Measurements from ENCODE around the gene SFXN2.
"Not testable (repeated sequence)": the region's sequence is repeated elsewhere in the genome, so short reads cannot be mapped to it uniquely, and the experiment has no call there.

The SFXN2 gene

GRCh38 chr10:102713814-102714620, 419 bp upstream of the SFXN2 start, which contains the start of gene ARL3:
ARL3 (minus strand) TSS chr10:102714397; CDS start chr10:102714275, 122 bp downstream.
- DNase-seq (ENCODE audit: low read depth, low spot score): peak; percentile 96

GRCh38 chr10:102715880-102716279, 1.4 kb downstream of the SFXN2 start:
- no peak for DNase-seq (ENCODE audit: low read depth, low spot score)
- peak overlapping the region; percentile 95 for H3K4me3 ChIP-seq (ENCODE audit: low read length)

More at GRCh38 chr10:102713814-102714620, 419 bp upstream of the SFXN2 start, which contains the start of gene ARL3:
- peak within 1 kb of the TSS; percentile 95 for H3K4me3 ChIP-seq (ENCODE audit: low read length)

GRCh38 chr10:102716900-102717565, 2.6 kb downstream of the SFXN2 start:
- DNase-seq (ENCODE audit: low read depth, low spot score); H3K4me3 ChIP-seq (ENCODE audit: low read length): not testable (repeated sequence)

DNA sequence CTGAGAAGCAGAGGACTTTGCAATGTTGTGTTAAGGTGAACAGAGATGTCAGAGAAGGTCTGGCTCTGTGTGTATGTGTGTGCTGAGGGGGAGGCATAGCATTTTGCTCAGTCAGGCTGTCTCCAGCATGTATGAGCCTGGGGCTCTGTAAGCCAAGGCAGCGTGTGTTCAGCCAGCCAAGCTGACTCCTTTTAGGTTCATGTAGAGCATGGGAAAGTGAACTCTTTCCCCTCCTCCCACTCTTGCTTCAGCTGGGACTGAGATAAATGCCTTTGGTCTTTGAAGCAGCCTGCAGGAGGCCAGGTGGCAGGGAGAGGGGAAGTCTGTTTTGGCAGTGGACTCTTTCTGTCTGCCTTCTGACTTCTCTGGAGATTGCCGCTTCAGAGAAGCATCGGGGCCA, 3.8 kb downstream of the SFXN2 start:
- H3K4me3 ChIP-seq (ENCODE audit: low read length): peak overlapping the region; percentile 7; the same call in 1 of the 2 replicates
- peak; percentile 78 for DNase-seq (ENCODE audit: low read depth, low spot score)

DNA sequence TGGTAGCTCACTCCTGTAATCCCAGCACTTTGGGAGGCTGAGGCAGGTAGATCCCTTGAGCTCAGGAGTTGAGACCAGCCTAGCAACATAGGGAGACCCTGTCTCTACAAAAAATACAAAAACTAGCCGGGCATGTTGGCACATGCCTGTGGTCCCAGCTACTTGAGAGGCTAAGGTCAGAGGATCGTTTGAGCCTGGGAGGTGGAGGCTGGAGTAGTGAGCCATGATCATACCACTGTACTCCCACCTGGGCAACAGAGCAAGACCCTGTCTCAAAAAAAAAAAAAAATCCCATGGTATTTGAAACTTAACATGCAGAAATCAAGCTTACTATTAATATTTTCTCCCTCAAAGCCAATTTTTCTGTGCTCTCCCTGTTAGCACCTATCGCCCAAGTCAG, 5.9 kb downstream of the SFXN2 start:
- no peak for DNase-seq (ENCODE audit: low read depth, low spot score)
- H3K4me3 ChIP-seq (ENCODE audit: low read length): no peak overlapping the region

- DNase-seq (ENCODE audit: low read depth, low spot score): no peak
- no peak overlapping the region for H3K4me3 ChIP-seq (ENCODE audit: low read length)
These were observed 6.4 kb downstream of the SFXN2 start for GRCh38 chr10:102720775-102721301.

- DNase-seq (ENCODE audit: low read depth, low spot score): no peak
- H3K4me3 ChIP-seq (ENCODE audit: low read length): no peak overlapping the region
These were observed 7.5 kb downstream of the SFXN2 start for GRCh38 chr10:102721954-102722353.

DNA sequence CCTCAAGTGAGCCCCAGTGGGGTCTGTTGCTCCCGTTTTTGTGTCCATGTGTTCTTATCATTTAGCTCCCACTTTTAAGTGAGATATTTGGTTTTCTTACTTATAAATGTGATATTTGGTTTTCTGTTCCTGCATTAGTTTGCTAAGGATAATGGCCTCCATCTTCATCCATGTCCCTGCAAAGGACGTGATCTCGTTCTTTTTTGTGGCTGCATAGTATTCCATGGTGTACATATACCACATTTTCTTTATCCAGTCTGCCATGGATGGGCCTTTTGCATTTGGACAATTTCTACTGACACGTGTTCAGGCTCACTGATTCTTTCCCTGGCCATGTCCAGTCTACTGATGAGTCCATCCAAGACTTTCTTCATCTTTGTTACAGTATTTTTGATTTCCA, 9.6 kb downstream of the SFXN2 start:
- no peak for DNase-seq (ENCODE audit: low read depth, low spot score)
- H3K4me3 ChIP-seq (ENCODE audit: low read length): no peak overlapping the region

DNA sequence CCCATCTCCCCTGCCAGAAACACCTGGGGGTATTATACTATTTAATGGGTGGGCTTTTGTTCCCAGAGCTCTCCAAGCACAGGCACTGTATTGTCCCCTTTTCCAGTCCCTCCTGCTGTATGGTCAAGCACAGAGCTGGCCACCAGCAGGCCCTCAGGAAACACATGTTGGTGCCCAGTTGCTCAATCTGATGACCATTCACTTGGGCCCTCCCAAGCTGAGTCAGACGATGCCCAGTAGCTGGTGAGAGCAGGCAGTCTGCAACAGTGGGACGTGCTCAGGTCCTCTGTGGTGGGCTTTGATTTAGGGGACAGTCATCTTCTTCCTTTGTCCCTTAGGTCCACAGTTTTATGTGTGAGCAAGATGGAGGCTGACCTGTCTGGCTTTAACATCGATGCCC, 11.8 kb downstream of the SFXN2 start:
- DNase-seq (ENCODE audit: low read depth, low spot score): no peak
- no peak overlapping the region for H3K4me3 ChIP-seq (ENCODE audit: low read length)

DNA sequence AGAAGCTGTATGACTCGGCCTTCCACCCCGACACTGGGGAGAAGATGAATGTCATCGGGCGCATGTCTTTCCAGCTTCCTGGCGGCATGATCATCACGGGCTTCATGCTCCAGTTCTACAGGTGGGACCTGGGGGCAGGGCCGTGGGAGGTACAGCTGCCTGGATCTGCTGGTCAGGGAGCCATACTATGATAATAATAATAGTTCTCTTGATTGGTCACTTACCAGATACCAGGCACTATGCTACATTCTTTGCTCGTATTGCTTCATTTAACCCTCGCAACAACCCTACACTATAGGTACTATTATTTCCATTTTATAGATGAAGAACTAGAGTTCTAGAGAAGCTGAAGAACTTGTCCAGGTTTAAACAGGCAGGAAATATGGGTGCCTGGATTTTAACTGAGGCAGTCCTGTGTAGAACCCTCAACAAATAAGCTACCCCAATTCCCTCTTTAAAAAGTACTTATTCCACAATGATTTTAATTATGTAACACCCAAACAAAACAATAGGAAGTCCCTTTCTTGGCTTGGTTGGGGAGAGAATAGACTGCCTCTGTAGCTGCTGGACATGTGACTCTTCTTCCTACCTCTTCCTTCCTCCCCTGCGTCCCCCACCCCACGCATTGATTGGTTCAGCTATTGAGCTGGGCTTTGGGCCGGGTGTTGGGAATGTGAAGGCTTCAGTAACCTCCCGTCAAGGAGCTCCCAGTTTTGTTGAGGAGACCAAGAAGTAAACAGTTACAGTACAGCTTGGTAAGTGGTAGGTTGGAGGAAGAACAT, 12.8 kb downstream of the SFXN2 start:
- no peak for DNase-seq (ENCODE audit: low read depth, low spot score)
- no peak overlapping the region for H3K4me3 ChIP-seq (ENCODE audit: low read length)

GRCh38 chr10:102729029-102730026, 14.9 kb downstream of the SFXN2 start:
- H3K4me3 ChIP-seq (ENCODE audit: low read length): no peak overlapping the region
- DNase-seq (ENCODE audit: low read depth, low spot score): no peak

DNA sequence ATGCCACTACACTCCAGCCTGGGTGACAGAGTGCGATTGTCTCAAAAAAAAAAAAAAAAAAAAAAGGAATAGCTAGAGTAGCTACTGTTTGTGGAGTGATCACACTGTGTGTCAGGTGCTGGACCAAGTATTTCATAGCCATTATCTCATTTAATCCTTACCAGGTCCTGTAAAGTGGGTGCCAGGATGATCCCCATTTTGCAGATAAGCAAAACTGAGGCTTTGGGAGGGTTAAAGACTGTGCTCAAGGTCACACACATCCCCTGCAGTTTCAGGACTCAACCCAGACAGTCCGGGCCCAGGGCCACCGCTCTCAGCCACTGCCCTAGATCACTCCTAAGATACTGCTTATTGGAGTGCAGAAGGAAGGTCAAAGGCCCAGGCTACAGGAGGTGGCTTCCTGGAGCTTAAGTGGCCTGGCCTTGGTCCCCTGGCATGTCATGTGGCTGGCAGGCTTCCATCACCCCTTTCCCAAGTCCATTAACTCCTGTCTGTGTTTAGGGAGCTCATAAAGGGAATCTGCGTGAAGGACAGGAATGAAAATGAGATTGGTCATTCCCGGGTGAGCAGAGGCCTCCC, 16.9 kb downstream of the SFXN2 start:
- H3K4me3 ChIP-seq (ENCODE audit: low read length): no peak overlapping the region
- no peak for DNase-seq (ENCODE audit: low read depth, low spot score)

- no peak for DNase-seq (ENCODE audit: low read depth, low spot score)
These were observed 18.2 kb downstream of the SFXN2 start for GRCh38 chr10:102732661-102733060.

GRCh38 chr10:102735065-102735562, 20.7 kb downstream of the SFXN2 start:
- DNase-seq (ENCODE audit: low read depth, low spot score): no peak
- H3K4me3 ChIP-seq (ENCODE audit: low read length): no peak overlapping the region

More at GRCh38 chr10:102732661-102733060, 18.2 kb downstream of the SFXN2 start:
- no peak overlapping the region for H3K4me3 ChIP-seq (ENCODE audit: low read length)

DNA sequence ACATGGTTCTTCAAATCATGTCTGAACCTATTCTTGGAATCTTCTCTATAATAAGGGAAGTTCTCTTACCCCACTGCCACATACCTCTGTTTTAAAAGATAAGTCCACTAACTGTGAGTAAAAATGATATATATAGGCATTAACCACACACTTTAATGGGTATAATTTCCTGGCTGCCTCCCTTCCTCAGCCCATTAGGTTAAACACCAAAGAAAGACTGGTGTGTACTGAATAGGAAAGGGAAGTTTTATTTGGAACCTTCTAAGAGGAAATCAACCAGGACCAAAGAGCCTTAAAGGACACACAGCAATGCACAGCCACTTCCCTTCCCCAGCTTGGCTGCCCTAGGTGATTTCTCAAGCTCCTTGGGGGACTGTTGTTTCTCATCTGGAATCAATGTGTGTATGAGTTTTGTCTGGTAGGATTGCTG, 24.3 kb downstream of the SFXN2 start:
- H3K4me3 ChIP-seq (ENCODE audit: low read length): no peak overlapping the region
- no peak for DNase-seq (ENCODE audit: low read depth, low spot score)

- no peak for DNase-seq (ENCODE audit: low read depth, low spot score)
These were observed 25.8 kb downstream of the SFXN2 start for GRCh38 chr10:102740229-102740628.

DNA sequence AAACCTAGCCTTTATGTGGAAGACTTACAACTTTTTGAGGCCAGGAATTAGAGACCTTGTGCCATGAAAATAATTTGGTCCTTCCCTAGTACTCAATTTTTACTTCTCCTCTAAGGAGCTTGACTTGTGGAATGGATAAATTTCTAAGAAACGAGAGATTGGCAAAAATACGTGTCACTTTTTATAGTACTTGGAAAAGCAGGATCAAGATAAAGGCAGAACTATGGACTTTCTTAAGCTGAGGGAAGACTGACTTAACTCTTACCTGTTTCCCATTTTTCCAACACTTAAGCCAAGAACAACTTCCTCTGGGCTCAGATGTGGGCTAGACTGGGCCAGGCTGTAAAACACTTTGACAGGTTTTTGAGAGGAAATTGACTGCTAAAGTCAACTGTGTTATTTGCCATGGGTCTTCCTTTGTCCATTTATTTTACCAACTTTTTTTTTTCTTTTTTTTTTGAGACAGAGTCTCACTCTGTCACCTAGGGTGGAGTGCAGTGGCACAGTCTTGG, 27.3 kb downstream of the SFXN2 start:
- no peak for DNase-seq (ENCODE audit: low read depth, low spot score)
- no peak overlapping the region for H3K4me3 ChIP-seq (ENCODE audit: low read length)

More at GRCh38 chr10:102740229-102740628, 25.8 kb downstream of the SFXN2 start:
- no peak overlapping the region for H3K4me3 ChIP-seq (ENCODE audit: low read length)

Measured in Jurkat, Clone E6-1 (cell line).